Measurements from ENCODE around the gene IFT20.
A peak's percentile ranks its signal among the peaks of the same experiment; 100 is the strongest.

Gene IFT20

GRCh38 chr17:28370744-28371103 lies 35.5 kb upstream of the IFT20 start (continued):
- TF ChIP-seq TSHZ1 (tag by site-specific recombination; IDR thresholded peaks at IDR 0.05; ENCODE audit: borderline replicate concordance) = no peak
- TF ChIP-seq, protein P1, sequence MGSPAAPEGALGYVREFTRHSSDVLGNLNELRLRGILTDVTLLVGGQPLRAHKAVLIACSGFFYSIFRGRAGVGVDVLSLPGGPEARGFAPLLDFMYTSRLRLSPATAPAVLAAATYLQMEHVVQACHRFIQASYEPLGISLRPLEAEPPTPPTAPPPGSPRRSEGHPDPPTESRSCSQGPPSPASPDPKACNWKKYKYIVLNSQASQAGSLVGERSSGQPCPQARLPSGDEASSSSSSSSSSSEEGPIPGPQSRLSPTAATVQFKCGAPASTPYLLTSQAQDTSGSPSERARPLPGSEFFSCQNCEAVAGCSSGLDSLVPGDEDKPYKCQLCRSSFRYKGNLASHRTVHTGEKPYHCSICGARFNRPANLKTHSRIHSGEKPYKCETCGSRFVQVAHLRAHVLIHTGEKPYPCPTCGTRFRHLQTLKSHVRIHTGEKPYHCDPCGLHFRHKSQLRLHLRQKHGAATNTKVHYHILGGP (tag by site-specific recombination; IDR thresholded peaks at IDR 0.05) = no peak

DNA sequence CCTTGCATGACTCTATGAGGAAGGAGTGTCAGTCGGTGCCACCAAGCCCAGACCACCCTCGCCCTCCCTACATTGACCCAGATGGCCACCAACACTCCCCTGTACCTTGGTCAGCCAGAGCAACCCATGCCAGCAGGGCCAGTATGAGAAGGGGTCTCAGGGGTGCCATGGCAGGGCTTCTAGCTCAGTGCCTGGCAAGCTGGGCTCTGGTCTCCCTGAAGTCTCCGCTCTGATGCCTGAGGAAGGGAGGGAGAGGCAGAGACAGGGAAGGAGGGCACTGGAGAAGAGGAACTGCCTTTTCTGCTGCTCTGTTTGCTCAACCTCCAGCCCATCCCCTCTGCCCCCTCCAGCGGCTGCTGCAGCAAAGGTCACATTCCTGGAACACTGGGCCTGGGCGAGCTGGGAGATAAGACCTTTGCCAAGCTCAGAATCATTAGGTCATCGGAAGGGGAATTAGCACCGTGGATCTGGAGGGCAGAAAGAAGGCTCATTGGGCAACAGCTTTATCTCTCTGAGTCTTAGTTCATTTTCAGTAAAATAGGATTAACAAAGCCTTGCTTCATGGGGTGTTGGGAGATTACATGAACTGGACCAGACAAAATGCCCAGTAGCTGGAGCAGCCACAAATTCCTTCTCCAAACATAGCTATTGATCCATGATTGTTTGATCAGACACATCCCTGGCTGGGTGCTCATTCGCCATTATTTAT lies 34.9 kb upstream of the IFT20 start, which contains the start of gene VTN:
VTN (minus strand) TSS at position 273 of the 709 bp plus-strand sequence; CDS start at position 169, 104 bp downstream.
- Histone ChIP-seq H3K4me1 (ENCODE audit: control insufficient read depth, insufficient read depth, low read length) (peaks cover 13% of the 10 kb centered on the region), H3K27ac (ENCODE audit: extremely low read depth, low read depth, low read length) (peak within 1 kb of the TSS; percentile 11), H3K36me3 (ENCODE audit: control insufficient read depth in 2 of 2, insufficient read depth in 1 of 2, low read length in 2 of 2) (peaks cover 0 to 1% of the 10 kb centered on the region in 2 experiments; a peak in 2 of 3 replicates), H3K9me3 (ENCODE audit: control insufficient read depth, insufficient read depth, low read depth, low read length) (no peaks in the 10 kb centered on the region), H3K4me3 (ENCODE audit: low read depth, low read length) (peak within 1 kb of the TSS; percentile 11; the same call in 1 of the 2 replicates)
- ChIA-PET CTCF (interaction anchor here (0.6 to 1.5 kb wide), 8 partner anchors 9 to 170 kb away, joined by 3 to 6 read pairs (median 4); no protein-coding TSS in a partner anchor), POLR2A (interaction anchor here (1.1 to 7.1 kb wide), 4 partner anchors 10 to 35 kb away, joined by 4 to 66 read pairs (median 12); partner anchors contain the start of genes IFT20, POLDIP2, SLC46A1 and TNFAIP1)
- TF ChIP-seq ZNF623 (tag by site-specific recombination; IDR thresholded peaks at IDR 0.05) (no peak), ZNF223 (tag by site-specific recombination; IDR thresholded peaks at IDR 0.05) (no peak), ZBTB17 (tag by site-specific recombination; IDR thresholded peaks at IDR 0.05) (peak; percentile 68; the same call in 1 of the 2 replicates), SP2 (tag by site-specific recombination; IDR thresholded peaks at IDR 0.05) (peak; percentile 50), ZNF266 (tag by site-specific recombination; IDR thresholded peaks at IDR 0.05; ENCODE audit: low read depth) (no peak), ZBTB1 (tag by site-specific recombination; IDR thresholded peaks at IDR 0.05) (no peak), REPIN1 (tag by site-specific recombination; IDR thresholded peaks at IDR 0.05; ENCODE audit: low read depth) (no peak), ZNF366 (tag by site-specific recombination; conservative IDR thresholded peaks at IDR 0.05) (peak; percentile 69), INSM2 (tag by site-specific recombination; IDR thresholded peaks at IDR 0.05) (no peak), GLIS1 (tag by site-specific recombination; IDR thresholded peaks at IDR 0.05) (peak; percentile 65), SP7 (tag by site-specific recombination; IDR thresholded peaks at IDR 0.05) (peak; percentile 48), ZNF155 (tag by site-specific recombination; IDR thresholded peaks at IDR 0.05) (no peak), EGR2 (tag by site-specific recombination; IDR thresholded peaks at IDR 0.05; ENCODE audit: low read depth) (peak; percentile 10; the same call in 1 of the 2 replicates), ZNF394 (tag by site-specific recombination; IDR thresholded peaks at IDR 0.05; ENCODE audit: borderline replicate concordance) (no peak), ZFP69B (tag by site-specific recombination; IDR thresholded peaks at IDR 0.05) (no peak), ZNF335 (tag by site-specific recombination; conservative IDR thresholded peaks at IDR 0.05) (peak; percentile 18; the same call in 1 of the 2 replicates), ZNF449 (tag by site-specific recombination; IDR thresholded peaks at IDR 0.05) (no peak)
- TF ChIP-seq, protein P2, sequence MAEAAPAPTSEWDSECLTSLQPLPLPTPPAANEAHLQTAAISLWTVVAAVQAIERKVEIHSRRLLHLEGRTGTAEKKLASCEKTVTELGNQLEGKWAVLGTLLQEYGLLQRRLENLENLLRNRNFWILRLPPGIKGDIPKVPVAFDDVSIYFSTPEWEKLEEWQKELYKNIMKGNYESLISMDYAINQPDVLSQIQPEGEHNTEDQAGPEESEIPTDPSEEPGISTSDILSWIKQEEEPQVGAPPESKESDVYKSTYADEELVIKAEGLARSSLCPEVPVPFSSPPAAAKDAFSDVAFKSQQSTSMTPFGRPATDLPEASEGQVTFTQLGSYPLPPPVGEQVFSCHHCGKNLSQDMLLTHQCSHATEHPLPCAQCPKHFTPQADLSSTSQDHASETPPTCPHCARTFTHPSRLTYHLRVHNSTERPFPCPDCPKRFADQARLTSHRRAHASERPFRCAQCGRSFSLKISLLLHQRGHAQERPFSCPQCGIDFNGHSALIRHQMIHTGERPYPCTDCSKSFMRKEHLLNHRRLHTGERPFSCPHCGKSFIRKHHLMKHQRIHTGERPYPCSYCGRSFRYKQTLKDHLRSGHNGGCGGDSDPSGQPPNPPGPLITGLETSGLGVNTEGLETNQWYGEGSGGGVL (tag by site-specific recombination; IDR thresholded peaks at IDR 0.05) = peak; percentile 31; the same call in 1 of the 2 replicates
- TF ChIP-seq, protein P1 (tag by site-specific recombination; IDR thresholded peaks at IDR 0.05) = no peak
- TF ChIP-seq, protein P3, sequence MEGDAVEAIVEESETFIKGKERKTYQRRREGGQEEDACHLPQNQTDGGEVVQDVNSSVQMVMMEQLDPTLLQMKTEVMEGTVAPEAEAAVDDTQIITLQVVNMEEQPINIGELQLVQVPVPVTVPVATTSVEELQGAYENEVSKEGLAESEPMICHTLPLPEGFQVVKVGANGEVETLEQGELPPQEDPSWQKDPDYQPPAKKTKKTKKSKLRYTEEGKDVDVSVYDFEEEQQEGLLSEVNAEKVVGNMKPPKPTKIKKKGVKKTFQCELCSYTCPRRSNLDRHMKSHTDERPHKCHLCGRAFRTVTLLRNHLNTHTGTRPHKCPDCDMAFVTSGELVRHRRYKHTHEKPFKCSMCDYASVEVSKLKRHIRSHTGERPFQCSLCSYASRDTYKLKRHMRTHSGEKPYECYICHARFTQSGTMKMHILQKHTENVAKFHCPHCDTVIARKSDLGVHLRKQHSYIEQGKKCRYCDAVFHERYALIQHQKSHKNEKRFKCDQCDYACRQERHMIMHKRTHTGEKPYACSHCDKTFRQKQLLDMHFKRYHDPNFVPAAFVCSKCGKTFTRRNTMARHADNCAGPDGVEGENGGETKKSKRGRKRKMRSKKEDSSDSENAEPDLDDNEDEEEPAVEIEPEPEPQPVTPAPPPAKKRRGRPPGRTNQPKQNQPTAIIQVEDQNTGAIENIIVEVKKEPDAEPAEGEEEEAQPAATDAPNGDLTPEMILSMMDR (tag by site-specific recombination; IDR thresholded peaks at IDR 0.05) = 0 out of 2 replicates have a peak, but pooled peaks have one; percentile 2

All from HEK293 (cell line).